Measurements from ENCODE around the gene ZNF160.
"Not testable (repeated sequence)": the region's sequence is repeated elsewhere in the genome, so short reads cannot be mapped to it uniquely, and the experiment has no call there.

The ZNF160 gene

GRCh38 chr19:53034054-53034453, 69.2 kb downstream of the ZNF160 start:
- DNase-seq (ENCODE audit: low read depth in 2 of 3, low spot score in 2 of 3): no peak

DNA sequence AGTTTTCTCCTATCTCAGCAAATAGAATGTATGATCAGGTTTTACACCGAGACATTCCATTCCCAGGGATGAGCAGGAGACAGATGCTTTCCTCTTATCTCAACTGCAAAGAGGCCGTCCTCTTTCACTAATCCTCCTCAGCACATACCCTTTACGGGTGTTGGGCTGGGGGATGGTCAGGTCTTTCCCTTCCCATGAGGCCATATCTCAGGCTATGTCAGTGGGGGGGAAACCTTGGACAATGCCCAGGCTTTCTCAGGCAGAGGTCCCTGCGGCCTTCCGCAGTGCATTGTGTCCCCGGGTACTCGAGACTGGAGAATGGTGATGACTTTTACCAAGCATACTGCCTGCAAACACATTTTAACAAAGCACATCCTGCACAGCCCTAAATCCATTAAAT, 74.9 kb downstream of the ZNF160 start:
- not testable (repeated sequence) for DNase-seq (ENCODE audit: low read depth in 2 of 3, low spot score in 2 of 3)

GRCh38 chr19:53019684-53020083, 83.5 kb downstream of the ZNF160 start:
- no peak for DNase-seq (ENCODE audit: low read depth in 2 of 3, low spot score in 2 of 3)
